Hepatocyte (in vitro differentiated cells): ENCODE results near the gene WDR4.

Experiments used
- CTCF ChIP-seq: fragments of 200-600 bp; sonication (generic); IDR thresholded peaks from 2 replicates; pipeline ENCODE4 v1.5.1; 2016; ENCODE audit warnings: antibody characterized with exemption, mild to moderate bottlenecking; ENCODE audit not compliant: poor library complexity
- EZH2 ChIP-seq: fragments of 200-600 bp; sonication (generic); IDR thresholded peaks from 2 replicates; pipeline ENCODE4 v1.6.1; 2016; ENCODE audit warnings: antibody characterized with exemption, mild to moderate bottlenecking, borderline replicate concordance
- EZH2phosphoT487 ChIP-seq: fragments of 200-600 bp; sonication (generic); IDR thresholded peaks from one replicate; pipeline ENCODE4 v1.6.1; 2018; ENCODE audit warnings: antibody characterized with exemption, mild to moderate bottlenecking, low read depth, moderate library complexity; ENCODE audit not compliant: unreplicated experiment, severe bottlenecking

- TF ChIP-seq CTCF (no peak), EZH2phosphoT487 (no peak), EZH2 (no peak)
Observed at GRCh38 chr21:42837421-42838211, 41.7 kb downstream of the WDR4 start.
